OCI-LY1 (cell line): ENCODE results near the gene SEC22C.

Source experiments
- H2AFZ ChIP-seq: fragments of 200-600 bp; sonication (generic), shearing (Covaris generic); 2 replicates; pipeline ENCODE4 v1.6.0; 2014; ENCODE audit warnings: antibody characterized with exemption, mild to moderate bottlenecking, low read length
- H3F3A ChIP-seq: fragments of 200-600 bp; sonication (generic), shearing (Covaris generic); 2 replicates; pipeline ENCODE4 v1.6.0; 2014; ENCODE audit warnings: mild to moderate bottlenecking, antibody characterized with exemption, low read length, moderate library complexity; ENCODE audit not compliant: insufficient read depth
- H3K27ac ChIP-seq: fragments of 200-600 bp; sonication (generic); 2 replicates; pipeline ENCODE4 v1.5.1; 2014; ENCODE audit warnings: low read length, mixed run types, mild to moderate bottlenecking, low read depth; ENCODE audit not compliant: poor library complexity, severe bottlenecking
- H3K27me3 ChIP-seq: fragments of 200-600 bp; sonication (generic); 2 replicates; pipeline ENCODE4 v1.6.0; 2014; ENCODE audit warnings: antibody characterized with exemption, mild to moderate bottlenecking, low read length, moderate library complexity; ENCODE audit not compliant: insufficient read depth
- H3K36me3 ChIP-seq: fragments of 200-600 bp; sonication (generic); 2 replicates; pipeline ENCODE4 v1.6.1; 2014; ENCODE audit warnings: mild to moderate bottlenecking, antibody characterized with exemption, low read length, moderate library complexity, mixed read lengths; ENCODE audit not compliant: insufficient read depth
- H3K4me1 ChIP-seq: fragments of 200-600 bp; sonication (generic); 2 replicates; pipeline ENCODE4 v1.5.1; 2014; ENCODE audit warnings: mild to moderate bottlenecking, low read length, moderate library complexity; ENCODE audit not compliant: insufficient read depth, severe bottlenecking
- H3K4me2 ChIP-seq: fragments of 200-600 bp; sonication (generic), shearing (Covaris generic); 2 replicates; pipeline ENCODE4 v1.6.1; 2014; ENCODE audit warnings: low read length
- H3K4me3 ChIP-seq: fragments of 200-600 bp; sonication (generic); 2 replicates; pipeline ENCODE4 v1.5.1; 2014; ENCODE audit warnings: low read length, low read depth, mild to moderate bottlenecking, mixed read lengths; ENCODE audit not compliant: poor library complexity, severe bottlenecking
- H3K79me2 ChIP-seq: fragments of 200-600 bp; shearing (Covaris generic); 2 replicates; pipeline ENCODE4 v1.6.1; 2016; ENCODE audit warnings: mixed run types, low read length, mixed read lengths; ENCODE audit not compliant: insufficient read depth
- H3K9ac ChIP-seq: fragments of 200-600 bp; sonication (generic), shearing (Covaris generic); 2 replicates; pipeline ENCODE4 v1.6.1; 2014; ENCODE audit warnings: mild to moderate bottlenecking, low read length, mixed read lengths
- H3K9me2 ChIP-seq: fragments of 200-600 bp; sonication (generic), shearing (Covaris generic); 2 replicates; pipeline ENCODE4 v1.6.1; 2014; ENCODE audit warnings: low read depth, mild to moderate bottlenecking, low read length, mixed read lengths
- H3K9me3 ChIP-seq: fragments of 200-600 bp; shearing (Covaris generic); 2 replicates; pipeline ENCODE4 v1.6.1; 2014; ENCODE audit warnings: low read length, mixed read lengths
- H4K20me1 ChIP-seq: fragments of 200-600 bp; sonication (generic), shearing (Covaris generic); 2 replicates; pipeline ENCODE4 v1.6.0; 2016; ENCODE audit warnings: mild to moderate bottlenecking, low read length; ENCODE audit not compliant: insufficient read depth
- EZH2 ChIP-seq: fragments of 200-600 bp; sonication (generic), shearing (Covaris generic); IDR thresholded peaks from 2 replicates; pipeline ENCODE4 v1.8.0; 2017; ENCODE audit warnings: borderline replicate concordance, mixed run types, mild to moderate bottlenecking, antibody characterized with exemption, low read length, moderate library complexity, mixed read lengths
- TF ChIP-seq, protein P1 (sequence below): fragments of 200-600 bp; sonication (generic), shearing (Covaris generic); IDR thresholded peaks from 2 replicates; pipeline ENCODE4 v1.5.1; 2017; ENCODE audit warnings: mild to moderate bottlenecking, antibody characterized with exemption, low read length, moderate library complexity, mixed read lengths

The SEC22C gene

DNA sequence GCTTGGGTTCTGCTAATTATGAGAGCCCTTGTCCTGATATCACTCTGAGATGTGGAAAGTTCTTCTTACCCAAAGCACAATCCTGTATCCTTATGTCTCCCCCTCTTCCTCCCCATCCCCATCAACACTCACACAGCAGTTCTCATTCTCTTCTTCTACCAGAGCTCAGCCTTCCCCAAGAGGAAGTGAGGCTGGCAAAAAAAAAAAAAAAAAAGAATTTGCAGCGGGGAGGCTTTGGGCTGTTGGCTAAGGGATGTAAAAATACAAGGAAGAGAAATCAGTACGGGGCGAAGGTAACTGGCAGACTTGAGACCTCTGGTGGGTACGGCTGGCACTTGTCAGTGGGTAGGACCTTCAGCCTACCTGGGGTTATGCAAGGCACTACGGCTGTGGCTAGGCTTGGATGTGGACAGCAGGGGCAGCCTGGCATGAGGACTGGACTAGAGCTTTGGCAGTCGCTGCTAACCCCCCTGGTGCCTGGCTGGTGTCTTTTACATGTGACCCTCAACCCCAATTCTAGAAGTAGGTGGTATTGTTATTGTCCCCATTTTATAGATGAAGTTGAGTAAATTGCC, 73.9 kb downstream of the SEC22C start:
- Histone ChIP-seq H4K20me1 (no peaks in the 10 kb centered on the region), H3K36me3 (no peaks in the 10 kb centered on the region), H3K27me3 (no peaks in the 10 kb centered on the region; the same call in 1 of the 2 replicates), H3K9ac (no peak overlapping the region), H3K4me3 (no peak overlapping the region), H3K79me2 (no peaks in the 10 kb centered on the region), H3K9me3 (no peaks in the 10 kb centered on the region), H3K9me2 (no peaks in the 10 kb centered on the region), H2AFZ (no peak overlapping the region), H3K27ac (no peak overlapping the region), H3F3A (no peaks in the 10 kb centered on the region), H3K4me1 (no peaks in the 10 kb centered on the region), H3K4me2 (no peak overlapping the region)
- TF ChIP-seq, protein P1, sequence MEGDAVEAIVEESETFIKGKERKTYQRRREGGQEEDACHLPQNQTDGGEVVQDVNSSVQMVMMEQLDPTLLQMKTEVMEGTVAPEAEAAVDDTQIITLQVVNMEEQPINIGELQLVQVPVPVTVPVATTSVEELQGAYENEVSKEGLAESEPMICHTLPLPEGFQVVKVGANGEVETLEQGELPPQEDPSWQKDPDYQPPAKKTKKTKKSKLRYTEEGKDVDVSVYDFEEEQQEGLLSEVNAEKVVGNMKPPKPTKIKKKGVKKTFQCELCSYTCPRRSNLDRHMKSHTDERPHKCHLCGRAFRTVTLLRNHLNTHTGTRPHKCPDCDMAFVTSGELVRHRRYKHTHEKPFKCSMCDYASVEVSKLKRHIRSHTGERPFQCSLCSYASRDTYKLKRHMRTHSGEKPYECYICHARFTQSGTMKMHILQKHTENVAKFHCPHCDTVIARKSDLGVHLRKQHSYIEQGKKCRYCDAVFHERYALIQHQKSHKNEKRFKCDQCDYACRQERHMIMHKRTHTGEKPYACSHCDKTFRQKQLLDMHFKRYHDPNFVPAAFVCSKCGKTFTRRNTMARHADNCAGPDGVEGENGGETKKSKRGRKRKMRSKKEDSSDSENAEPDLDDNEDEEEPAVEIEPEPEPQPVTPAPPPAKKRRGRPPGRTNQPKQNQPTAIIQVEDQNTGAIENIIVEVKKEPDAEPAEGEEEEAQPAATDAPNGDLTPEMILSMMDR: no peak
- no peak for TF ChIP-seq EZH2

DNA sequence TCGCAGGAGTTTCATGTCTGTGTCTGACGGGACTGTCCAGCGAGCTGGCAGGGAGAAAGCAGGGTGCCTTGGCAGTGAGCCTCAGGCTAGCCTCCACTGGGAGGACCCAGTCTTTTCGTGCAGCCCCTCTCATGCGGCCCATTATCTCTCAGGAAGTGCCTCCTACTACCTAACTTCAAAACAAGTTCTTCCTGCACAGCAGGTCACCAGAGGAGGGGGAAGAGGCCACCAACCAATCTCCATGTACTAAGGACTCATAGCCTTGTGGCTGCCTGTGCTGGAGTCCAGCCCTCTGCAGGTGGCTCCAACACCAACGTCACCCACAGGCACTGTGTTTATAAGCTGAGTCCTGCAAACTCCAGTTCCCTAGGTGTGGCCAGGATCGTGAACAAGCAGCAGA, 74.5 kb downstream of the SEC22C start:
- H3K27ac ChIP-seq: no peak overlapping the region
- H3K9me2 ChIP-seq: no peaks in the 10 kb centered on the region
- no peaks in the 10 kb centered on the region for H4K20me1 ChIP-seq
- no peak for TF ChIP-seq EZH2
- TF ChIP-seq, protein P1: no peak
- no peaks in the 10 kb centered on the region for H3F3A ChIP-seq
- no peaks in the 10 kb centered on the region for H3K4me1 ChIP-seq
- H3K4me2 ChIP-seq: no peak overlapping the region
- no peak overlapping the region for H2AFZ ChIP-seq
- H3K9ac ChIP-seq: no peak overlapping the region
- no peaks in the 10 kb centered on the region for H3K9me3 ChIP-seq
- no peaks in the 10 kb centered on the region; the same call in 1 of the 2 replicates for H3K27me3 ChIP-seq
- H3K4me3 ChIP-seq: no peak overlapping the region
- H3K79me2 ChIP-seq: no peaks in the 10 kb centered on the region
- H3K36me3 ChIP-seq: no peaks in the 10 kb centered on the region

- H2AFZ ChIP-seq: no peak overlapping the region
- H3K27ac ChIP-seq: no peak overlapping the region
- H3K4me3 ChIP-seq: no peak overlapping the region
- H3K9me3 ChIP-seq: no peaks in the 10 kb centered on the region
- H3K9ac ChIP-seq: no peak overlapping the region
- H3K9me2 ChIP-seq: no peaks in the 10 kb centered on the region
- H3K79me2 ChIP-seq: no peaks in the 10 kb centered on the region
- H3K36me3 ChIP-seq: no peaks in the 10 kb centered on the region
- H4K20me1 ChIP-seq: no peaks in the 10 kb centered on the region
- H3K4me1 ChIP-seq: peaks cover 10% of the 10 kb centered on the region
- no peaks in the 10 kb centered on the region; the same call in 1 of the 2 replicates for H3K27me3 ChIP-seq
- H3K4me2 ChIP-seq: no peak overlapping the region
- no peaks in the 10 kb centered on the region for H3F3A ChIP-seq
- no peak for TF ChIP-seq EZH2
- TF ChIP-seq, protein P1: no peak
Observed at GRCh38 chr3:42505849-42506410, 75.8 kb downstream of the SEC22C start.
